HG03064 (cell line): ENCODE results near the gene YEATS4.
"Not testable (repeated sequence)": the region's sequence is repeated elsewhere in the genome, so short reads cannot be mapped to it uniquely, and the experiment has no call there.

Experiments used
- ATAC-seq: cut with Tn5 transposase; IDR thresholded peaks from one replicate; pipeline ENCODE4 v1.9.1; 2021; ENCODE audit warnings: low read depth; ENCODE audit not compliant: unreplicated experiment

Gene YEATS4

GRCh38 chr12:69359531-69360347 lies at the start of gene YEATS4:
TSS of gene YEATS4 (plus strand) at chr12:69359743. CDS start at chr12:69359973, 230 bp downstream.
- ATAC-seq: peak; percentile 79

GRCh38 chr12:69313209-69313608 lies 46.3 kb upstream of the YEATS4 start:
- no peak for ATAC-seq

GRCh38 chr12:69316784-69317183 lies 42.8 kb upstream of the YEATS4 start:
- not testable (repeated sequence) for ATAC-seq

- ATAC-seq: not testable (repeated sequence)
Observed at GRCh38 chr12:69317233-69317632, 42.3 kb upstream of the YEATS4 start.

- ATAC-seq: no peak
Observed at GRCh38 chr12:69318225-69318624, 41.3 kb upstream of the YEATS4 start.

GRCh38 chr12:69321351-69321750 lies 38.2 kb upstream of the YEATS4 start:
- ATAC-seq: no peak

GRCh38 chr12:69324797-69325466 lies 34.6 kb upstream of the YEATS4 start:
- peak; percentile 90 for ATAC-seq

- no peak for ATAC-seq
Observed at GRCh38 chr12:69328426-69328825, 31.1 kb upstream of the YEATS4 start.

- no peak for ATAC-seq
Observed at GRCh38 chr12:69329669-69330428, 29.7 kb upstream of the YEATS4 start.

- ATAC-seq: peak; percentile 78
Observed at GRCh38 chr12:69330475-69331473, 28.8 kb upstream of the YEATS4 start.

GRCh38 chr12:69331519-69331908 lies 28.0 kb upstream of the YEATS4 start:
- no peak for ATAC-seq

GRCh38 chr12:69331909-69332684 lies 27.4 kb upstream of the YEATS4 start:
- no peak for ATAC-seq

GRCh38 chr12:69332815-69333358 lies 26.7 kb upstream of the YEATS4 start:
- ATAC-seq: no peak

GRCh38 chr12:69334158-69334557 lies 25.4 kb upstream of the YEATS4 start:
- no peak for ATAC-seq

GRCh38 chr12:69337311-69338090 lies 22.0 kb upstream of the YEATS4 start:
- ATAC-seq: no peak

GRCh38 chr12:69338120-69338859 lies 21.3 kb upstream of the YEATS4 start:
- no peak for ATAC-seq

GRCh38 chr12:69338936-69339335 lies 20.6 kb upstream of the YEATS4 start:
- ATAC-seq: no peak
